Measurements from ENCODE around the gene FAN1. TPM values are rescaled to one million over a fixed set of nuclear protein-coding genes. Genes with fewer than 3 reads are reported as not detected.

FAN1 gene
- total and polyA plus RNA-seq, 2 donors (not counting 1 experiment from before 2014, with no cell fraction given), result 10.6 to 21.3 TPM

DNA sequence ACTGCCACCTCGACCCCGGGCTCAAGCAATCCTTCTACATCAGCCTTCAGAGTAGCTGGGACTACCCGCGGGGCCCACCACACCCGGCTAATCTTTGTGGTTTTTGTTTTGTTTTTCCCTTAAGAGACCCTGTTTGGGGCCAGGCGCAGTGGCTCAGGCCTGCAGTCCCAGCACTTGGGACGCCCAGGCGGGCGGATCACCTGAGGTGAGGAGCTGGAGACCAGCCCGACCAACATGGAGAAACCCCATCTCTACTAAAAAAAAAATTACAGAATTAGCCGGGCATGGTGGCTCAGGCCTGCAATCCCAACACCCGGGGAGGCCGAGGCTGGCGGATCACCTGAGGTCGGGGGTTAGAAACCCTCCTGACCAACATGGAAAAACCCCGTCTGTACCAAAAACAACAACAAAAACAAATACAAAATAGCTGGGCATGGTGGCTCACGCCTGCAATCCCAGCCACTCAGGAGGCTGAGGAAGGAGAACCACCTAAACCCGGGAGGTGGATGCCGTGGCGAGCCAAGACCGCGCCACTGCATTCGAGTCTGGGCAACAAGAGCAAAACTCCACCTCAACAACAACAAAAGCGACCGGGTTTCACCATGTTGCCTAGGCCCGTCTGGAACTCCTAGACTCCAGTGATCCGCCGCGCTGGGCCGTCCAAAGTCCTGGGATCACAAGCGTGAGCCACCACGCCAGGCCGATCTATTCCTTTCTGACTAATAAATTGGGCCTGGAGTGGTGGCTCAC, 8.1 kb upstream of the FAN1 start:
- Mint-ChIP-seq H3K27ac (no peak overlapping the region), H3K9me3 (ENCODE audit: insufficient read depth) (no peaks in the 10 kb centered on the region), H3K4me3 (no peak overlapping the region), H3K27me3 (no peaks in the 10 kb centered on the region), H3K4me1 (peaks cover 5% of the 10 kb centered on the region)
- H3K27ac ChIP-seq (ENCODE audit: low read length in 2 of 2), result no peak overlapping the region
- no peaks in the 10 kb centered on the region for H3K36me3 ChIP-seq (replicated peaks in 1 of 2; ENCODE audit: control extremely low read depth in 1 of 2, control insufficient read depth in 1 of 2, extremely low read depth in 1 of 2, insufficient read depth in 2 of 2, low read length in 1 of 2)
- TF ChIP-seq EZH2 (IDR thresholded peaks at IDR 0.05; ENCODE audit: borderline replicate concordance, insufficient read depth, low read depth, low read length, poor library complexity, severe bottlenecking), result no peak
- TF ChIP-seq, protein P1, sequence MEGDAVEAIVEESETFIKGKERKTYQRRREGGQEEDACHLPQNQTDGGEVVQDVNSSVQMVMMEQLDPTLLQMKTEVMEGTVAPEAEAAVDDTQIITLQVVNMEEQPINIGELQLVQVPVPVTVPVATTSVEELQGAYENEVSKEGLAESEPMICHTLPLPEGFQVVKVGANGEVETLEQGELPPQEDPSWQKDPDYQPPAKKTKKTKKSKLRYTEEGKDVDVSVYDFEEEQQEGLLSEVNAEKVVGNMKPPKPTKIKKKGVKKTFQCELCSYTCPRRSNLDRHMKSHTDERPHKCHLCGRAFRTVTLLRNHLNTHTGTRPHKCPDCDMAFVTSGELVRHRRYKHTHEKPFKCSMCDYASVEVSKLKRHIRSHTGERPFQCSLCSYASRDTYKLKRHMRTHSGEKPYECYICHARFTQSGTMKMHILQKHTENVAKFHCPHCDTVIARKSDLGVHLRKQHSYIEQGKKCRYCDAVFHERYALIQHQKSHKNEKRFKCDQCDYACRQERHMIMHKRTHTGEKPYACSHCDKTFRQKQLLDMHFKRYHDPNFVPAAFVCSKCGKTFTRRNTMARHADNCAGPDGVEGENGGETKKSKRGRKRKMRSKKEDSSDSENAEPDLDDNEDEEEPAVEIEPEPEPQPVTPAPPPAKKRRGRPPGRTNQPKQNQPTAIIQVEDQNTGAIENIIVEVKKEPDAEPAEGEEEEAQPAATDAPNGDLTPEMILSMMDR (IDR thresholded peaks at IDR 0.05), result no peak
- DNase-seq (no peak), ATAC-seq (ENCODE audit: low read depth) (no peak)
- H3K9ac ChIP-seq (ENCODE audit: low read length), result no peak overlapping the region
- ChIA-PET CTCF (interaction anchor here (0.7 to 4.3 kb wide), 5 partner anchors 78 to 594 kb away, joined by 3 to 49 read pairs (median 4); no protein-coding TSS in a partner anchor), POLR2A (interaction anchor here (0.9 kb wide), 1 partner anchor 317 kb away, joined by 3 read pairs; no protein-coding TSS in a partner anchor)
- no peaks in the 10 kb centered on the region for H3K4me1 ChIP-seq (ENCODE audit: control insufficient read depth in 2 of 2, insufficient read depth in 2 of 2, low read length in 2 of 2)
- no peaks in the 10 kb centered on the region for H4K20me1 ChIP-seq (ENCODE audit: control insufficient read depth, insufficient read depth, low read length, poor library complexity, severe bottlenecking)
- H3K9me3 ChIP-seq (ENCODE audit: control extremely low read depth in 1 of 3, control insufficient read depth in 2 of 3, insufficient read depth in 1 of 3, low read length in 2 of 3), result no peaks in the 10 kb centered on the region
- intact Hi-C loops (cut with micrococcal nuclease), result no loop called here
- no peak overlapping the region for H3K4me3 ChIP-seq (ENCODE audit: control extremely low read depth in 1 of 5, extremely low read depth in 1 of 5, insufficient read depth in 1 of 5, low read depth in 2 of 5, low read length in 4 of 5)
- H3K79me2 ChIP-seq (ENCODE audit: control insufficient read depth, insufficient read depth, low read length), result no peaks in the 10 kb centered on the region
- 93% methylated on average over 29 of the region's 33 CpGs for WGBS (ENCODE audit: insufficient coverage)
- H3K27me3 ChIP-seq (replicated peaks in 1 of 4; ENCODE audit: control extremely low read depth in 1 of 4, control insufficient read depth in 3 of 4, insufficient read depth in 4 of 4, low read length in 3 of 4), result no peaks in the 10 kb centered on the region
- H2AFZ ChIP-seq (ENCODE audit: insufficient read depth, low read depth, low read length, poor library complexity, severe bottlenecking), result no peak overlapping the region
- H3K4me2 ChIP-seq (replicated peaks; ENCODE audit: low read depth, low read length, poor library complexity, severe bottlenecking), result no peak overlapping the region

DNA sequence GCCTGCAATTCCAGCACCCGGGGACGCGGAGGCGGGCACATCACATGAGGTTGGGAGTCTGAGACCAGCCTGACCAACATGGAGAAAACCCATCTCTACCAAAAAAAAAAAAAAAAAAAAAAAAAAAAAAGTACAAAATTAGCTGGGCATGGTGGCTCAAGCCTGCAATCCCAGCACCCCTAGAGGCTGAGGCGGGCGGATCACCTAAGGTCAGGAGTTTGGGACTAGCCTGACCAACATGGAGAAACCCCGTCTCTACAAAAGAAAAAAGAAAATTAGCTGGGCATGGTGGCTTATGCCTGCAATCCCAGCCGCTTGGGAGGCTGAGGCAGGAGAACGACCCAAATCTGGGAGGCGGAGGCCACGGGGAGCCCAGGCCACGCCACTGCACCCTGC, 7.5 kb upstream of the FAN1 start:
- H3K4me3 Mint-ChIP-seq, result no peak overlapping the region
- ChIA-PET POLR2A (interaction anchor here (0.9 kb wide), 1 partner anchor 316 kb away, joined by 3 read pairs; no protein-coding TSS in a partner anchor), CTCF (interaction anchor here (0.7 to 4.3 kb wide), 2 partner anchors 77 to 233 kb away, joined by 3 to 49 read pairs; no protein-coding TSS in a partner anchor)
- WGBS (ENCODE audit: insufficient coverage), result 96% methylated on average over 6 of the region's 12 CpGs
- no peak overlapping the region for H2AFZ ChIP-seq (ENCODE audit: insufficient read depth, low read depth, low read length, poor library complexity, severe bottlenecking)
- H3K79me2 ChIP-seq (ENCODE audit: control insufficient read depth, insufficient read depth, low read length), result no peaks in the 10 kb centered on the region
- H3K4me2 ChIP-seq (replicated peaks; ENCODE audit: low read depth, low read length, poor library complexity, severe bottlenecking), result no peak overlapping the region
- no peak overlapping the region for H3K9ac ChIP-seq (ENCODE audit: low read length)
- H3K36me3 ChIP-seq (replicated peaks in 1 of 2; ENCODE audit: control extremely low read depth in 1 of 2, control insufficient read depth in 1 of 2, extremely low read depth in 1 of 2, insufficient read depth in 2 of 2, low read length in 1 of 2), result no peaks in the 10 kb centered on the region
- H3K27ac ChIP-seq (ENCODE audit: low read length in 2 of 2), result no peak overlapping the region
- no peaks in the 10 kb centered on the region for H3K9me3 ChIP-seq (ENCODE audit: control extremely low read depth in 1 of 3, control insufficient read depth in 2 of 3, insufficient read depth in 1 of 3, low read length in 2 of 3)
- TF ChIP-seq, protein P1 (IDR thresholded peaks at IDR 0.05), result no peak
- TF ChIP-seq EZH2 (IDR thresholded peaks at IDR 0.05; ENCODE audit: borderline replicate concordance, insufficient read depth, low read depth, low read length, poor library complexity, severe bottlenecking), result no peak
- no peak for ATAC-seq (ENCODE audit: low read depth)
- H3K27me3 ChIP-seq (replicated peaks in 1 of 4; ENCODE audit: control extremely low read depth in 1 of 4, control insufficient read depth in 3 of 4, insufficient read depth in 4 of 4, low read length in 3 of 4), result no peaks in the 10 kb centered on the region
- H3K27me3 Mint-ChIP-seq, result no peaks in the 10 kb centered on the region
- H3K4me1 Mint-ChIP-seq, result peaks cover 5% of the 10 kb centered on the region
- no peak overlapping the region for H3K4me3 ChIP-seq (ENCODE audit: control extremely low read depth in 1 of 5, extremely low read depth in 1 of 5, insufficient read depth in 1 of 5, low read depth in 2 of 5, low read length in 4 of 5)
- intact Hi-C loops (cut with micrococcal nuclease), result no loop called here
- no peaks in the 10 kb centered on the region for H4K20me1 ChIP-seq (ENCODE audit: control insufficient read depth, insufficient read depth, low read length, poor library complexity, severe bottlenecking)
- no peaks in the 10 kb centered on the region for H3K9me3 Mint-ChIP-seq (ENCODE audit: insufficient read depth)
- DNase-seq, result no peak
- H3K27ac Mint-ChIP-seq, result no peak overlapping the region
- no peaks in the 10 kb centered on the region for H3K4me1 ChIP-seq (ENCODE audit: control insufficient read depth in 2 of 2, insufficient read depth in 2 of 2, low read length in 2 of 2)

All from B cell (primary cell).